ENCODE measurements around the gene GNAZ.
"Not testable (repeated sequence)": the region's sequence is repeated elsewhere in the genome, so short reads cannot be mapped to it uniquely, and the experiment has no call there.

GNAZ gene

DNA sequence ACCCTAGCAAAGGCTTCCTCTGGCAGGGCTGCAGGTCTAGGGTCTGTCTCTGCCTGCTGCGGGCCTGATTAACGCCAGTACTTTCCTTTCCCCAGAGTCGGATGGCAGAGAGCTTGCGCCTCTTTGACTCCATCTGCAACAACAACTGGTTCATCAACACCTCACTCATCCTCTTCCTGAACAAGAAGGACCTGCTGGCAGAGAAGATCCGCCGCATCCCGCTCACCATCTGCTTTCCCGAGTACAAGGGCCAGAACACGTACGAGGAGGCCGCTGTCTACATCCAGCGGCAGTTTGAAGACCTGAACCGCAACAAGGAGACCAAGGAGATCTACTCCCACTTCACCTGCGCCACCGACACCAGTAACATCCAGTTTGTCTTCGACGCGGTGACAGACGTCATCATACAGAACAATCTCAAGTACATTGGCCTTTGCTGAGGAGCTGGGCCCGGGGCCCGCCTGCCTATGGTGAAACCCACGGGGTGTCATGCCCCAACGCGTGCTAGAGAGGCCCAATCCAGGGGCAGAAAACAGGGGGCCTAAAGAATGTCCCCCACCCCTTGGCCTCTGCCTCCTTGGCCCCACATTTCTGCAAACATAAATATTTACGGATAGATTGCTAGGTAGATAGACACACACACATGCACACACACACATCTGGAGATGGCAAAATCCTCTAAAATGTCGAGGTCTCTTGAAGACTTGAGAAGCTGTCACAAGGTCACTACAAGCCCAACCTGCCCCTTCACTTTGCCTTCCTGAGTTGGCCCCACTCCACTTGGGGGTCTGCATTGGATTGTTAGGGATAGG, 52.9 kb downstream of the GNAZ start:
- no peak for DNase-seq

DNA sequence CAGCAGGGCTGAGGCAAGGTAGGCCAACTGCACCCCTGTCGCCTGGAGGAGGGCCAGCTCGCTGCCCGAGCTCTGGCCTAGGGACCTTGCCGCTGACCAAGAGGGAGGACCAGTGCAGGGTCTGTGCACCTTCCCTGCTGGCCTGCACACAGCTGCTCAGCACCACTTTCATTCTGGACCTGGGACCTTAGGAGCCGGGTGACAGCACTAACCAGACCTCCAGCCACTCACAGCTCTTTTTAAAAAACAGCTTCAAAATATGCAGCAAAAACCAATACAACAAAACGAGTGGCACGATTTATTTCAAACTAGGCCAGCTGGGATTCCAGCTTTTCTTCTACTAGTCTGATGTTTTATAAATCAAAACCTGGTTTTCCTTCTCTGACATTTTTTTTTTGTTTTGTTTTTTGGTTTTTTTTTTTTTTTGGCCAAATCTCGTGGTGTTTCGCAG, 53.5 kb downstream of the GNAZ start:
- no peak for DNase-seq

DNA sequence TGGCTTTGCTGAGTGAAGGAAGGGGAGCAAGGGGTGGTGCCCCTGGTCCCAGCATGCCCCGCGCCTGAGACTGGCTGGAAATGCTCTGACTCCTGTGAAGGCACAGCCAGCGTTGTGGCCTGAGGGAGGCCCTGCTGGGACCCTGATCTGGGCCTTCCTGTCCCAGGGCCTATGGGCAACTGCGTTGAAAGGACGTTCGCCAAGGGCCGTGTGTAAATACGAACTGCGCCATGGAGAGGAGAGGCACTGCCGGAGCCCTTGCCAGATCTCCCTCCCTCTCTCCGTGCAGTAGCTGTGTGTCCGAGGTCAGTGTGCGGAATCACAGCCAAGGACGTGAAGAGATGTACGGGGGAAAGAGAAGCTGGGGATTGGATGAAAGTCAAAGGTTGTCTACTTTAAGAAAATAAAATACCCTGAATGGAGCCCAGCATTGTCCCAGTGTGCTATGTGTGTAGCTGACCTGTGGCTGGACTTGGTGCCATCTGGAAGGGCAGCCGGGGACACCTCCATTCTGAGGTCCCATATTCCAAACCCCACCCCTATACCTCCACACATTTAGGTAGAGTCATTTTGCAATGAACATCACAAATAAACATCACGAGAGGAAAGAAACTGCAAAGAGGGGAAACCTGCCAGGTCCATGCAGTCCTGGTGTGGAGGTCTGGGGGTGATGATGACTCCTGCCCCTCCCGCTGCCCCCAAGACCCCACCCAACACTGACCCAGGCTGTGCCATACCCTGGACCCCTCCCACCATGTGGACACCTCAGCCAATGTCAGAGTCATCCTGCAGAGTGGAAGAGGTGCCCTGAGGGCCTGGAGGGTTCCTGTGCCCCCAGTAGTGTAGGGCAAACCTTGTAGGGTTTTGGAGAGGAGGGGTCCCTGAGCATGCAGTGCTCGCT, 54.5 kb downstream of the GNAZ start:
- no peak for DNase-seq

DNA sequence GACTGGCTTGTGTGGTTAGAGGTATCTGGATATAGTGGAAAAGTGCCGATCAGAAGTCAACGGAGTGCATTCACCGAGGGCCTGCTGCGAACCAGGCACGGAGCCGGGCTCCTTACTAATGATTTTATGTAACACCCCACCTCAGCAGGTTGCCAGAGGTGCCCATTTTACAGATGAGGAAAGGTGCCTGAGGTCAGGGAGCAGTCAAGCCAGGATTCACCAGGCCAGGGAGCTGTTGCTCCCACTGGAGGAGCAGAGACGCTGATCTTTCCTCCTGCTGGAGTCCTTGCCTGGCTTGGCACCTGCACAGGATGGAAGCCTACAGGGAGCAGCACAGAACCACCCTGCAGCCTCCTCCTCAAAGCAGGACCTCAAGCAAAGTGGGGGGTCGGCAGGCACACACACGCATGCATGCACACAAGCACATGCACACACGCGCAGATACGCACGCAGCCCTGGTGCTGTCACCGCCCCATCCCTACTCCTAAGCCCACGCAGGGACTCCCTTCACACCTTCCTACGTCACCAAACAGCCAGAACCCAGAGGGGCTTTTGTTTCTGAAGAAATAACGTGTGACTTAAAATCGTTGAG, 55.3 kb downstream of the GNAZ start:
- no peak for DNase-seq

DNA sequence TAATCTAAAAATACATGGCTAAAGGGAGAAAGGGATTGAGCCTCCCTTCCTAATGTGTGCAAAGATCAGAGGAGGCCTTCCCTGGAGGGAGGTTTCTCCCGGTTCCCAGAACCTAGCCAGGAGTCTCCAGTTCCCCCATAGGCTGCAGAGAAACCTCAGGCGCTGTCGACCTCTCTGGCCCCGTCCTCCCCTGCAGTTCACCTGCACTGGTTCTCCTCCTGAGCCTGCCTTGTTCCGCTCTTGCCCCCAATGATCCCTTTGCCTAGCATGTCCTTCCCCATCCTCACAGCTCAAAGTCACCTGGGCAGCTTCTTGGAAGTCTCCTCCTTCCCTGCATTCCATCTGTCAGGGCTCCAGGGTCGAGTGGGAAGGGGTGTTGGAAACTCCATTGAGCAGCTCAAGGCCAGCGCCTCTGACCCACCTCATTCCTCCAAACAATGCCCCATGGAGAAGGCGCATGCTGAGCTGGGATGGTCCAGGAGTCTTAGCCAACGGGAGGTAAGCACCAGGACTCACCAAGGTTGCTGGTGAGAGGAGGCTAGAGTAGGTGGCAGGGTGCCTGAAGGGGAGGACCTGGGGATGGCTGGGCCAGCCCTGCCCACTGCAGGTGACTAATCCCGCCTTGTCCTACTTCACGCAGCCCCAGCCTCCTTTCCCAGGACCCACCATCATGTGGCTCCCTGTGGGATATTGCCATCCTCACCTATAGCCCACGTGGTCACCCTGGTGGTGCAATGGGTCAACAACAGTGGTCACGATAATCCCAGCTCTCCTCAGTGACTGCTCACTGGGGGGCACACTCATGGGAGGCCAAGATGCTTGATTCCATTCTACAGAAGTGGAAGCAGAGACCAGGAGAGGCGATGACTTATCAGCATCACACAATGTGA, 56.1 kb downstream of the GNAZ start:
- DNase-seq = no peak

DNA sequence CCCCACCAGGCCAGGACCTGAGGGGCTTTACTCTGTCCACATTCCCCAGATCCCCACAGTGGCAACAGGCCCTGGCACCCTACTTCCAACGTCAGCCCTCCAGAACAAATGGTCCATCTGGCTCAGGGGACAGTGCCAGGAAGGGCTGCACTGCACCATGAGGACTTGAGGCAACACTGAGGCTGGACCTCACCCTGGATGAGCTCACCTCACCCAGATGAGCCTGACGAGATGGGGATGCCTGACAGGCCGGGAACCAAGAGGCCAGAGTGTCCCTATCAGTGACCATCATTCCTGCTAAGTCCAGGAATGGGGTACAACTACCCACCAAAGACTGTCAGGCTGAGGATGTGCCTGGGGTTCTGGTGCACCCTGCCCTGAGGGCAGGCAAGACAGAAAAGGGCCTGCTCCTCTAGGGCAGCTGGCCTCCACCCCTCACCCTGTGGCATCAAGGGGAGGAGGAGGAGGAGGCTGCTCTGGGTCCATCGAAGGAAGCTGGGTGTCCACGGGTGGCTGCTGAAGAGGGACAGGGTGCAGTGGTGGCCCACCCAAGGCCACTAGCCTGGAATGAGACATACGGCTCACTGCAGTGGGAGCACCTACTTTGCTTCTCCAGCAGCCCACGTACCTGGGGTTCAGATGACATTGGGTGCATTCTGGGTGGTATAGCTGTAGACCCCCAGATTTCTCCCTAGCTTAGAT, 56.9 kb downstream of the GNAZ start:
- no peak for DNase-seq

DNA sequence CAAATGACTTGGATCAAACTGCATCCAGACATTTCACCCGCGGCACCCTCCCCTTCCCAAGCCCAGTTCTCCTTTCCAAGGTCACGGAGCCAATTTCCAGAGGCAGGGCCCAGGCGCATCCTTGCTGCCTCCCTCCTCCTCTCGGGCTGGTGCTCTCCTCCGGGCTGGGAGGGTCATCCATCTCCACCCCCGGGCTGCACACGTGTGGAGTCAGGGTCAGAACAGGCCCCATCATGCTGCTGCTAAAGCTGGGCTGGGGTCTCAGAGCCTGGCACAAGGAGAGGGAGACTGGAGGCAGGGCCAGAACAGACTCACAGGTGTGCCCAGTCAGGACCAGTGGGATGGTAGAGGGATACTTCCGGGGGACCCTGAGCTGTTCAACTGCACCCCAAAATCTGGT, 57.5 kb downstream of the GNAZ start:
- DNase-seq = no peak

- peak; percentile 82 for DNase-seq
Observed at GRCh38 chr22:23128269-23129108, 58.2 kb downstream of the GNAZ start.

- DNase-seq = no peak
Observed at GRCh38 chr22:23129149-23129548, 58.8 kb downstream of the GNAZ start.

DNA sequence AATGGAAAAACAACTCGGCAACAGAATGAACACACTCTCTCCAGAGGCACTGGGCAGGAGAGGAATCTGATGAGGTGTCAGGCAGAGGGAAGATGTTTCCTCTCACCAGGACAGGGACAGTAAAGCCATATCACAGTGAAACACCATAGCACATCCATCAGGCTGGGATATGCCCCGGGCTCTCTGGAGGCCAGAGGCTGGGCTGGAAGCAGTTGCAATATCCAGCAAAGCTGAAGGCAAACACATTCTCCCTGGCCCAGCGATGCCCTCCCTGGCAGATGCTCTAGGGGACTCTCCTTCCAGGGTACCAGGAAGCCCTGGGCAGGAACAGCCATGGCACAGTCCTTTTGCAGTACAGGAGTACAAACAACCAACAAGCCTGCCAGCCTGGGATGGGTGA, 60.4 kb downstream of the GNAZ start:
- DNase-seq = no peak

DNA sequence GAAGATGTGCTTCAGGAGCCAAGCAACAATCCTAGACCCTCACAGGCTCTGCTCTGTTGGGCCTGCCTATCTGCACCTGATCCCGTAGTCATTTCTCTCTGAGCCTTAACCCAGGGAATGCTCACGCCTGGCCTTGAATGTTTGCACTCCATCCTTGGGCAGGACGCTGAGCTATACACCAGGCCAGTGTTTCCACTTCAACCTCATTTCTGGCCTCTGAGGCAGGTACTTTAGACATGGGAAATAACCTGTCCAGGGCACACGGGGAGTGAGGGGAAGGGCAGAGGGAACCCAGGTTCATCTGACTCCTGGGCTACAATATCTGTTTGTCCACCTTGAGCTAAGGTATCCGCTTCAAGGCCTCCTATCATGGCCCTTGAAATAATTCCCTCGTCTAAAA, 61.6 kb downstream of the GNAZ start:
- DNase-seq = no peak

DNA sequence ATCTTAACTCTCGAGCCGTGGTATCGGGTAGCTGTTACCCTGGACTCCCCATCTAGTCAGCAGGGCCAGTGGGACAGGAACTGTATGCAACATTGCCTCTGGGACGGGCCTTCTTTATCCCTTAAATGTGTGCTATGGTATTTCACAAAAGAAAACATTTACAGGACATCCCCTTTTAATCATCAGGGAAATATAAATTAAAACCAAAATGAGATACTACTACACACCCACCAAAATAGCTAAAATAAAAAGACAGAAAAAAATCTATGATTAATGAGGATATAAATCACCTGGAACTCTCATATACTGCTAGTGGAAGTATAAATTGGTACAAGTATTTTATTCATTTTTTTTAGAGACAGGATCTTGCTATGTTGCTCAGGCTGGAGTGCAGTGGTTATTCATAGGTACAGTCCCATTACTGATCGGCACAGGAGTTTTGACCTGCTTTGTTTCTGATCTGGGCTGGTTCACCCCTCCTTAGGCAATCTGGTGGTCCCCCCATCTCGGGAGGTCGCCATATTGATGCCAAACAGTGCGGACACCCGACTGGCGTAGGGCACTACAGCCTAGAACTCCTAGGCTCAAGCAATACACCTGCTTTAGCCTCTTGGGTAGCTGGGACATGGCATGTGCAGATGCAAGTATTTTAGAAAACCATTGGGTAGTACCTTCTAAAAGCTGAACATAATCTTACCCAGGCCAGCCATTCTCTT, 62.2 kb downstream of the GNAZ start:
- no peak for DNase-seq

GRCh38 chr22:23133922-23134321, 63.6 kb downstream of the GNAZ start:
- no peak for DNase-seq

- DNase-seq = not testable (repeated sequence)
Observed at GRCh38 chr22:23136991-23137390, 66.7 kb downstream of the GNAZ start.

- no peak for DNase-seq
Observed at GRCh38 chr22:23137468-23137867, 67.1 kb downstream of the GNAZ start.

DNA sequence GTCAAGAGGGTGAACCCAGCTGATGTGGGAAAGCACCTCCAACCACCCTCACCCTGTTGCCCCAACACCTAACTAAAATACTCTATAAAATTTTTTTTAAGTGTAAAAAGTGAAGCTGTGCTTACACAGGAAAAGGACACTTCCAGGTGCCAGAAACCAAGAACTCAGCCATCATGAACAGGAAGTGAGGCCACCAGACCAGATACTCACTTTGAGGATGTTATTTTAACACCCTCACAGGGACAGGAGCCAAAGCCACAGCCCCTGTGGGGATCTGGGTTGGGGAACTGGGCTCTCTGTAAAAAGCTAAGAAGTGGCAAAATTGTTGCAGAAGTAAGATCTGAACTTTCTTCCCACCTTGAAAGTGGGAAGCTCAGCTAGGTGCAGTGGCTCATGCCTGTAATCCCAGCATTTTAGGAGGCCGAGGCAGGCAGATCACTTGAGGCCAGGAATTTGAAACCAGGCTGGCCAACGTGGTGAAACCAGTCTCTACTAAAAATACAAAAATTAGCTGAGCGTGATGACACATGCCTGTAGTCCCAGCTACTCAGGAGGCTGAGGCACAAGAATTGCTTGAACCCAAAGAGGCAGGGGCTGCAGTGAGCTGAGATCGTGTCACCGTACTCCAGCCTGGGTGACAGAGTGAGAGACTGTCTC, 67.7 kb downstream of the GNAZ start:
- peak; percentile 22 for DNase-seq

GRCh38 chr22:23138584-23139435, 68.5 kb downstream of the GNAZ start:
- no peak for DNase-seq

DNA sequence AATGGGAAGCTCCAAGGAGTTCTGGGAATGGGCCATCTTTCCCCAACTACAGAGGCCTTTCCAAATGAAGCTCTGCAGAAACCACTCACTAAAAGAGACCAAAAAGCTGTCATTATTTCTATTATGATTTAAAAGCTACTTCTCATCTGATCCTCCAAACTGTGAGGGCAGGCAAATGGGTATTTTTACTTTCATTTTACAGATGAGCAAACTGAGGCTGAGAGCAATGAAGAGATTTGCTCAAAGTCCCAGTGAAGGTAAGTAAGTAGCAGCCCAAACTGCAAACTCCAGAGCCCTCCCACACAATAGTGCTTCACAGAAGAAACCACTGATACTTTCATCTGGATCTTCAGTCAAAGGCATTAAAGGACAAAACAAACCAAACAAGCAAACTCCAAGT, 70.1 kb downstream of the GNAZ start:
- DNase-seq = no peak

Data from stimulated activated CD4-positive, alpha-beta T cell treated with anti-CD3 and anti-CD28 coated beads, Interleukin-15, amount 100 ng/mL, for 24 hours (primary cell).